Suprapubic skin (tissue), 4 donors: Measurements from ENCODE around the gene C3orf49.

Experiments
- EP300 ChIP-seq: sonication (generic); formaldehyde crosslinking; IDR thresholded peaks from one replicate; pipeline ENCODE4 v1.6.1; 2017; ENCODE audit warnings: antibody characterized with exemption
- POLR2A ChIP-seq, 2 donors: fragments of 450-650 bp; IDR thresholded peaks; one replicate each; pipeline ENCODE4 v1.6.1; 2017; ENCODE audit warnings: antibody characterized with exemption in 2 of 2, mild to moderate bottlenecking in 2 of 2, moderate library complexity in 2 of 2
- POLR2AphosphoS5 ChIP-seq, 3 donors: sonication (generic); formaldehyde crosslinking; IDR thresholded peaks; one replicate each; pipeline ENCODE4 v1.6.1; 2017; ENCODE audit warnings: antibody characterized with exemption in 3 of 3
- TF ChIP-seq, protein P1 (sequence below), 2 donors: fragments of 200-600 bp in 1 of 2; fragments of 450-650 bp in 1 of 2; sonication (generic) in 1 of 2; IDR thresholded peaks; one replicate each; pipeline ENCODE4 v1.5.1; 2016 to 2019; ENCODE audit warnings: antibody characterized with exemption in 2 of 2, mild to moderate bottlenecking in 1 of 2, moderate library complexity in 1 of 2

DNA sequence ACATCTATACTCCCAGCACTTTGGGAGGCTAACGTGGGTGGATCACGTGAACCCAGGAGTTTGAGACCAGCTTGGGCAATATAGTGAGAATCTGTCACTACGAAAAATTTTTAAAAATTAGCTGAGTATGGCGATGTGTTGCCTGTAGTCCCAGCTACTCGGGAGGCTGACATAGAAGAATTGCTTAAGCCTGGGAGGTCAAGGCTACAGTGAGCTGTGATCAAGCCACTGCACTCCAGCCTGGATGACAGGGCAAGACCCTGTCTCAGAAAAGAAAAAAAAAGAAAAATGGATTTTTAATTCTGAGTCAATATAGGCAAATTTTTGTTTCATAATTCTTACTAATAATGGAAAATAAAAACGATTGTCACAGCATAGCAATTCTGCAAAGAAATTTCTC lies 13.3 kb downstream of the C3orf49 start:
- TF ChIP-seq, protein P1, sequence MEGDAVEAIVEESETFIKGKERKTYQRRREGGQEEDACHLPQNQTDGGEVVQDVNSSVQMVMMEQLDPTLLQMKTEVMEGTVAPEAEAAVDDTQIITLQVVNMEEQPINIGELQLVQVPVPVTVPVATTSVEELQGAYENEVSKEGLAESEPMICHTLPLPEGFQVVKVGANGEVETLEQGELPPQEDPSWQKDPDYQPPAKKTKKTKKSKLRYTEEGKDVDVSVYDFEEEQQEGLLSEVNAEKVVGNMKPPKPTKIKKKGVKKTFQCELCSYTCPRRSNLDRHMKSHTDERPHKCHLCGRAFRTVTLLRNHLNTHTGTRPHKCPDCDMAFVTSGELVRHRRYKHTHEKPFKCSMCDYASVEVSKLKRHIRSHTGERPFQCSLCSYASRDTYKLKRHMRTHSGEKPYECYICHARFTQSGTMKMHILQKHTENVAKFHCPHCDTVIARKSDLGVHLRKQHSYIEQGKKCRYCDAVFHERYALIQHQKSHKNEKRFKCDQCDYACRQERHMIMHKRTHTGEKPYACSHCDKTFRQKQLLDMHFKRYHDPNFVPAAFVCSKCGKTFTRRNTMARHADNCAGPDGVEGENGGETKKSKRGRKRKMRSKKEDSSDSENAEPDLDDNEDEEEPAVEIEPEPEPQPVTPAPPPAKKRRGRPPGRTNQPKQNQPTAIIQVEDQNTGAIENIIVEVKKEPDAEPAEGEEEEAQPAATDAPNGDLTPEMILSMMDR (IDR thresholded peaks at IDR 0.05), result no peak
- TF ChIP-seq POLR2AphosphoS5 (IDR thresholded peaks at IDR 0.05), result no peak
- no peak for TF ChIP-seq POLR2A (IDR thresholded peaks at IDR 0.05)
- TF ChIP-seq EP300, result no peak
